HG03196 (cell line): ENCODE results near the gene CREBBP.

Experiments
- ATAC-seq: cut with Tn5 transposase; IDR thresholded peaks from one replicate; pipeline ENCODE4 v1.9.1; 2021; ENCODE audit not compliant: unreplicated experiment

The CREBBP gene

DNA sequence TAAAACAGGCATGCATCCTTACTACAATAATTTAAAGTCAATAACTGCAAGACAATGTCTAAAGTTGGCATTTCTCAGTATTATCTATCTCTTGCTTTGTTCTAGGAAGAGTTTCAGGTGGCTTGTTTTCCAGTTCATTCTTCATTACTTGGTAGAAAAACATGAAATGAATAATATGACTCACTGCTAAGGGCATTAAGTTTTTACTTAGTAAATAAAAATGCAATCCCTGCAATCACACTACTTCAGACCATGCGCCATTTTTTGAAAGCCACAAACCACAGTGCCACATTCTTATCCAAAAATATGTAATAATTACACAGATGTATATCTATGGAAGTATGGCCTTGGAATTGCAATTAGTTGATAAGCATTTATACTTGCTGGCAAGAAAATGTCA, 55.4 kb downstream of the CREBBP start:
- ATAC-seq, result no peak

DNA sequence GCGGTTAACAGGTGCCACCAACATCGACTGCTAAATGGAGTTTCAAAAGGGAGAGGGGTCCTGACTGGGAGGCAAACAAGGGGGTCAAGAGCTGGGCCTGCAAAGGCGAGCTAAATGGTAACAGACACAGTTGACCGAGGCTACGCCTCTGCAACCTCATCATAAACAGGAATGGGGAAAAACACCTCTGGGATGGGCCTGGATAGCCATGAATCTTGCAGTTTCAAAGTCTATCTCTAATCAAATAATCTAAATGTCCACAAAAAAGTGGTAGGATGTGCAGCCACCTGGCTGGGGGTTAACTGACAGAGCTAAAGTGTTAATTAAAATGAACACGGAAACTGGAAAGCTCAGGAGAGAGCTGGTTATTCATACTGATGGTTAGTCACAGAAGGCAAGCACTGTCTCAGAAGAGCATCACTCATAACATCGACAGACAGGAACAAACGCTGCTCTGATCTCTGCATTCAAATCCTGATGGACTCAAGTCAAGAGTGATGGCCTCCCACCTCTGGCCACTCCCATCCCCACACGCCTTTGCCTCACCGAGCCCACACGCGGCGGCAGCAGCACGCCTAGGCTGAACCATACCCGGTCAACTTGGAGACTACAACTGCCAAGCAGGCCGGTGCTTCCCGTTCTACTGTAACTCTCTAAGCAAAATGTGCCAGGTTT, 56.3 kb downstream of the CREBBP start:
- ATAC-seq, result no peak

DNA sequence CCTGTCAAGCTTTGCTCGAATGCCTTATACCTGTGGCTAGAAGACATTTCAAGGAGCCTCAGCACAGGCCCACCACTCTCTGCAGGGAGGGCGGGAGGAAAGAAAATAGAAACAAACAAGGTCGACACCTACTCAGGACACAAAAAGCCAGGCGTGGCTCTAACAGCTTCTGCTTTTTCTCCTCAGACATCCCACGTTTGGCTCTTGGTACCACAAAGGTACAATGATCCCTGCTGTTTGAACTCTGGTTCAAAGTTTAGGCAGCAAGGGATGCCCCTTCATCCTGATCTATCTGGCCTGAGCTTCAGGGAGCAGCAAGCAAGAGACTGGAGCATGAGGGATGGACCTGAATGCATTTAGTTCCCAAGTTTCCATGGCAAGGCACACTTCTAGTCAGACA, 57.1 kb downstream of the CREBBP start:
- no peak for ATAC-seq

DNA sequence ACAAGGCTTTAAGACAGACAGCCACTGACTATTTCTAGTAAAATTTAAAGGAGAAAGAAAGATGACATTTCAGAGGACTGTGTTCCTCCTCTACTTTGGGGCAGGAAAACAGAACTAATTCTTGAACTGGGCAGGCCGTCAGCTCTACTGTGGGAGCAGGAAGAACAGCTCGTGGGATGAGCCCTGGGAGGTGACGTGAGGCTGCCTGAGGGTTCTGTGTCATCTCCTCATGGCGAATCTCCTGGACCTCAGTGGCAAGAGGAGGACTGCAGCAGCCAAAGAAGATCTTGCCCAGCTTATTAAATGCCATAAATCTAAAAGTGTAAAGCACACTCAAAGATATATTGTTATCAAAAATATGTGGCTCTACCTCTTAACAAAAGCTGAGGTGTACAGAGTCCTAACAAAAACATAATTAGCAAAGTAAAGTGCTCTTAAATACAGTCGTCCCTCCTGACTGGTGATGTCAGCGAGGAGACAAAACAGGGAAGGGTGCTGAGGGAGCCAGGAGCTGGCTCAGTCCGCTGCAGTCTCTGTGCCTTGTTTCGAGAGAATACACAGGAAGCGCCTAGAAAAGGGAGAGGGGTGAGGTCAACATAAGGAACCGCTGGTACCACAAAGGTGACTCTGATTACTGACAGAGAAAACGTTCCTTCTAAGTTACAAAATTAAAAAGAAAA, 58.0 kb downstream of the CREBBP start:
- no peak for ATAC-seq

DNA sequence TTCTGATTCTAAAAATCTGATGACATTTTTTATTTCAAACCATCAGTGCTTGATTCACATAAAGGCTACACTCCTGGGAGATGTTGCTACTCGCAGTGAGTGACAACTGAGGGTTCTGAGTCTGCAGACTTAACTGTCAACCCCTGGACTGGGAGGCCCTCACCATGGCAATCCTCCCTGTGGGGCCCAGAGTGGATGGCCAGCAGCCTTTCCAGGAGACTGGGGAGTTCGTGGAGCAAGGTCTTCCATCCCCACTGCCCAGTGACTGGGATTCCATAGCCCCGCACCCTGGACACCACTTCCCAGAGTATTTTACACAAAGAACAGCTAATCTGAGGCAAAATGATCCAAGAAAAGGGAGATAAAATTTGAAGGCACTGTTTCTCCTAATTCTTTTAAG, 59.3 kb downstream of the CREBBP start:
- no peak for ATAC-seq

DNA sequence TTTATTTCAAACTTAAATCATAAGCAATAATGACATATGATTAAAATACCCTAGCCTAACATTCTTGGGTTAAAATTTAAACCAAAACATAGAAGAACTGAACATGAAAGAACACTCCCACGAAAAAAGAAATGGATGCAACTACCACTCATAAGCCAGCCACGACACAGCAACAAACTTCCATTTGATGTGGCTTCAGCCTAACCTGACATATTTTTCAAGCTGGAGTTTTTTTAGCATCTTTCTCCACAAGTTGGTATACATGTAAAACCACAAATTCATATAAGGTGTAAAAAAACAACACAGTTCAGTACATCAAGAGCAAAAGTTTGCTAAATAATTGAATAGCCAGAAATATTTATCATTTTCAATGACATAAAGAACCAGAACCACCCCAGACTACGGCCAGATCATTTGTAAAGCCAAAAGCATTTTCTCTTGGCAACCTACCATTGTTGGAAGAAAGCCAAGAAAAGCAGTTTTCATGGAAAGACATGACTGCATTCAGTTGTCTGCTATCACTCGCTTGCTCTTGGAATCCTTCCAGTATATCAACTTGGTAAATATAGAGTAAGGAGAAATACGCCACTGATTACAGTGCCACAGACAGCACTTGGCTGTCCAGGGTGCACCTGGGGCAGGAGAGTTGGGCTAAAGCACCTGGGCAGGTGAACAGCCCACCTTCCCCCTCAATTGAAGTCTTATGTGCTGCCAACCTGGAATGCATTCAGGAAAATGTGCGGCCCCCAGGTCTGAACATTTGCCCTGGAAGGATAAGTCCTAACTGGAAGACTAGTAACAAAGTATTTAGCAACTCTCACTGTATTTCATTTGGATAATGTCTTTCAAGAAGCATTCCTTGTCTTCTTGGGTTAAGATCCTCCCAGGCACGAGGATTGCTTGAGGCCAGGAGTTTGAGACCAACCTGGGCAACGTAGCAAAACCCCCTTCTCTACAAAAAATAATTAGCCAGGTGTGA, 60.5 kb downstream of the CREBBP start:
- no peak for ATAC-seq

DNA sequence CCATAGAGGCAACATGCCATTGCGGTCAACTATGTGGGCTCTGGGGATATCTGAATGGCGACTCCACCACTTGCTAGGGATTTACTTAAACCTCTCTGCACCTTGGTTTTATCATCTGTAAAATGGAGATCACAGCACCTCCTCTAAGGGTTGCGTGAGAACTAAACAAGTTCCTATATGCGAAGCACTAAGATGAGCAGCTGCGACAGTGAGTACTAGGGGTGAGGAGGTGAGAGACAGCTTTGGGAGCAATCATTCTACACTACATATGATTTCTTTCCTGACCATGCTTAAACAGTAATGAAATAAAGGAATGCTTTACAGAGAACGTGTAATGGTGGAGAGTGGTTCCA, 61.4 kb downstream of the CREBBP start:
- no peak for ATAC-seq

DNA sequence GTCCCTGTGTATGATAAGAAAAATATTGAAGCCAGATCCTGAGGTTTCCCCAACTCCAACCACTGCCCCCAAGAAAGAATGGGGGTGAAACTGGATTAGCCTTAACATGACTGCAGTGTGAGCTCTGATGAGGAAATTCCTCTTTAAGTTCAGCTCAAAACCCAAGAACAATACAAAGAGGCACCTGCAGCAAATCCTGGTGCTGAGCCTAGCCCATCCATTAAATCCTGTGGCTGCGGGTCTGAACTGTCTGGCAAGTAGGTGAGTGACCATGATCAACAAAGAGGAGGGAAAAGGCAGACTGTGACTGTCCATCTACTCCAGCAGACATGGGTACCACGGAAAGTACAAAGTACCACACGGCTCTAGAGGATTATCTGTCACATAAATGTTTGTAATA, 64.2 kb downstream of the CREBBP start:
- no peak for ATAC-seq

DNA sequence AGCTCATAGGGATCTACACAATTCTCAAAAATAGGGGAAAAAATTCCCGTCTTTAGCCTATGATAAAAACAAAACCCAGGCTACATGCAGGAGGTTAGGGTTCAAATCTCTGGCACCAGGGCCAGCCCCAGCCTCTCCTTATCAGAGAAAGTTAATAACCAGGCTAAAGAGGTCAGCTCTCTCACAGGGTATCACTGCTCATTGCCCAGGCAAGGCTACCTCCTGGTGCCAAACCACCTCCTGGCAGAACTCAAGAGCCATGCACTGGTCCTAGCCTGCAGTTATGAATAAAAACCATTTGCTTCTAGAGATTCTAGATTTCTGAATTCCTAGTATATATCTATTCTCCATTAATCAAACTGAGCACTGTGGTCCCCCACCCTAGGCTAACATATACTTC, 65.8 kb downstream of the CREBBP start:
- no peak for ATAC-seq

DNA sequence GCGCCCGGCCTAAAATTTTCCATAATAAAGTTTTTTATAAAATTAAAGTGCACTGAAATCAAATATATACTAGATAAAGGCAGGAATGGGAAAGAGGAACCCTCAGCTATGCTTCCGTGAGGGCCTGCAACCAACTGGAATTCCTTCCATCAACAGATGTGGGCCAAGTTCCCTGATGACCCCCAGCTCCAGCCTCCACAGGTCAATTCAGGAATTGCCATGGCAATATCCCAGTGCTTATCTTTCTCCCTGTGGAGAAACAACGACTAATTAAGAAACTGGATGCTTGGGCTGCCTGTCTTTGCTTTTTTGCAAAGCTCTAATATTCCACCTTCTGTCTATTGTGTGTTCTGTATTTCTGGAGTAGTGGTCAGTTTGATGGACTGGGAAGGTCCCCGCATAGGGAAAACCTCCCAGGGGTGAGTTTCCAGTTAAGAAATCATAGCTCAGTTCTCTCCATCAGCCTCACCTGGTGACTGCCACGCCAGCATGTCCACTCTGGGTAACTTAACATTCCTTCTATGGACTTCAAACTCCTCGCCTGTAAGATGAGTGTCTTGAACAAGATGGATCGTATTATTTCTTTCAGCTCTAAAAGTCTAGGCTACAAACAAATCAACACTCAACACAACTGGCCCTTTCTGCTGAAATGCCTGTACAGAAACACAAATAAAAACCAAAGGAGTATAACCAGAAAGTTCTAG, 67.9 kb downstream of the CREBBP start:
- ATAC-seq, result no peak

DNA sequence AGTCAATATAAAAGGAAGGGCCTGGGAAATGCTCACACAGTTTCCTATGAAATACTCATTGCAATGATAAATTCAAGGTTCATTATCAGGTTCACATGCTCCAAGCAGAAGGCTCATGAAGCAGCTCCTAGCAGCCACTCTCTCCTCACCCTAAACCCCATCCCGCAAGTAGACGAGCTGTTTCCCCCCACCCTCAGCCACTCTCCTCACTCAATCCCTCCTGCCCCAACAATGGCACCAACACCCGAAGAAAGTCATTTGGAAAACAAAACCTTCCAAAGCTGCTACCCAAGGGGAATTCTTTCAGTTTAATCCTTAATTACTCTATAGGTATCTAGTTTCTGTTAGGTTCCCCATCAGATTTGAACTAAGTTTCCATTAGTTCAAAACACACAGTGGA, 69.7 kb downstream of the CREBBP start:
- ATAC-seq, result no peak

DNA sequence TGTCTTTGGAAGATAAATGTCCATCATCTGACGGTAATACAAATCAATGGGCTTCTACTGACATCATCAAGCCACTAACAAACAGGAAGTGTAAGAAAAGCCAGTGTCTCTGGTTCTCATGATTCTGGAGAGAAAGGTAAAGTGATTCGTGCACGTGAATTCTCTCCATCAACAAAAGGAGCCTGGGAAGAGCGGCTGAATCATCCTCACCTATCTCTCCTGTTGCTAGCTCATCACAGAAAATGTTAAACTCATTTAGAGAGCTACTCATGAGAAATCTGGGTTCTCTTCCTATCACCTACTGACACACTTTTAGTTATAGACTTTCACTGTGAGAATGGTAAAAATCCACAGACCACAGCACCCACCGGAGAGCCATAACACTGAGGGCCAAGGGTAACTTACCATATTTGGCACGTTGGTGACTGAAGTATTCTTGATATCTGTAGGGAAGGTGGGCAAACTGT, 70.3 kb downstream of the CREBBP start:
- no peak for ATAC-seq

DNA sequence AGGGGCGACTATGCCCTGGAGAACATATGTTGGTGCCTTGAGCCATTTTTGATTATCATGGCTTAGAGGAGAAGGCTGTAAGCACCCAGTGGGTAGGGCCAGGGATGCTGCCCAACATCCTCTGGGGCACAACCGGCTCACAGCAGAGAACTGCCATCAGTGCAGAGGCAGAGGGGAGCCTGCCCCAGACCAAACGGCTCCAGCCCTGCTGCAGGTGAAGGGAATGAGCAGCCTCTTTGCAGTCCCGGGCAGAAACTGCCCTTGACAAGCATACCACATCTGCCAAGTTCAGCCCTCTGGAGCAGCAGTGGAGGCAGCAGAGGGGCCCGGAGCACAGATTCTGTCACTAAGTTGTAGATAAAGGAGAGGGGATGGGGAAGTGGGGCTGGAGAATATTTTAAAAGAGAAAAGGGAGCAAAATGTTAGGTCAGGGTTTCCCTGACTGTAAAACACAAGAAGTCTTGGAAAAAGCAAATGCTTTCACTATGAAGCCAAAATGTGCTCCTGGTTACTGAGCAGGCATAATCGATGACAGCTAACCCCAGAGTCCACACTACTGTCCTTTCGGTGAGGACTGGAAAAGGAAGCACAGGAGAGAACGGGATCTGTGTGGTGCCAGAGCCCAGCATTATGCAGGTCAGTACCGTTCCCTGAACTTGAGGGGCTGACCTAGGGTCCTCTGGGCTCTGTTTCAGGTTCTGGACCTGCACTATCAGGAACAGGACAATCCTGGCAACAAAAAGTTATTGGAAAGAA, 72.0 kb downstream of the CREBBP start:
- no peak for ATAC-seq

DNA sequence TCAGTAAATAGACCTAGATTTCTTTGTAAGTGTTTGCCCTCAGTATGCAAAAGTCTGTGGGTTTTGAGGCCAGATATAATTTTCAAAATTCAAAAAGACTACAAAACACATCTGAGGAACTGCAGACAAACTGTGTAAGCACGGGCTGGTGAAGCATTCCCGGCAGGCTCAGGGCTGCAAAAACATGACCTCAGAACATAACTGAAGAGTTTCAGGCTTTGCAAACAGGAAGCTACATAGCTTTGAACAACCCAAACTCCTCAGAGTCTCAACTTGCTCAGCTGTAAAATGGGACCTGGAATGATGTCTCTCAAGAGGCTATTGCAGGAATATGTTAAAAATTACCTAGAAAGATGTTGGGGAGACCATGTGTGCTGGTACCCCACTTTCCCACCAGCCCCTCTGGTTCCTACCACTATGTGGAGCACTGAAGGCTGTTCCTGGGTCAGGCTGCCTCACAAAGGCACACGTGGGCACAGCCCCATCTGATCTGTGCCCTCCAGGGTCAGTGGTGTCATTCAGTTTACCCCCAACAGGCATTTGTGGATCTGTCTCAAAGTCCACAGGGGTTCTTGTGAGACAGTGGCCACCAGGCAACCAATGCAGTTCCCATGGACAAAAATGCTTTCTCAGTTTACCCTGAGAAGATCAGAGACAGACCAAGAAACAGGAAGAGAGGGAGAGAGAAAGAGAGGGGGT, 72.9 kb downstream of the CREBBP start:
- no peak for ATAC-seq

DNA sequence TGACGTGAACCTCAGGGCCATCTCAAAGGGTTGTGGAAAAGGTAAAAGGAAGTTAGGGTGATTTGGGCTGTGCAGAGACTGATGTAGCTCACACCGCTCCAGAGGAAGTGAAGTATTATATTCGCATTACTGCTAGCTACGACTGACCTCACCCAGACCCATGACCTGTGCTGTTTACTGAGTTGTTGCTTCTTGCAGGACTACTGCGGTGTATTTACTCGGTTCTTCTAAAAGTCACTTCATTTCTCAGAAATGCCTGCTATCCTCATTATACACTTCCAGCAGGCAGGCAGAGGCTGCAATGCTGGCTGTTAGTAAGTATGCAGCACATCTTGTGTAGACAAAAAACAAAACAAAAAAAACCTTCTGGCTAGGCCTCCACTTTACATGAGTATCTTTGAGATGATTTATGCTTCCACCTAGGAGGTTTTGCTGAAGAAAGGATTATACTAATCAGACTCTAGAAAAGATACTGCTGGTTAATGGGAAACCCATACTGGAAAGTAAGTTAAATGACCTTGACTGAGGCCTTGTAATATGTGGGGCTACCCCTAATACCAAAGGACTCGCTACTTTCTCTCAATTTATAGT, 76.0 kb downstream of the CREBBP start:
- no peak for ATAC-seq

DNA sequence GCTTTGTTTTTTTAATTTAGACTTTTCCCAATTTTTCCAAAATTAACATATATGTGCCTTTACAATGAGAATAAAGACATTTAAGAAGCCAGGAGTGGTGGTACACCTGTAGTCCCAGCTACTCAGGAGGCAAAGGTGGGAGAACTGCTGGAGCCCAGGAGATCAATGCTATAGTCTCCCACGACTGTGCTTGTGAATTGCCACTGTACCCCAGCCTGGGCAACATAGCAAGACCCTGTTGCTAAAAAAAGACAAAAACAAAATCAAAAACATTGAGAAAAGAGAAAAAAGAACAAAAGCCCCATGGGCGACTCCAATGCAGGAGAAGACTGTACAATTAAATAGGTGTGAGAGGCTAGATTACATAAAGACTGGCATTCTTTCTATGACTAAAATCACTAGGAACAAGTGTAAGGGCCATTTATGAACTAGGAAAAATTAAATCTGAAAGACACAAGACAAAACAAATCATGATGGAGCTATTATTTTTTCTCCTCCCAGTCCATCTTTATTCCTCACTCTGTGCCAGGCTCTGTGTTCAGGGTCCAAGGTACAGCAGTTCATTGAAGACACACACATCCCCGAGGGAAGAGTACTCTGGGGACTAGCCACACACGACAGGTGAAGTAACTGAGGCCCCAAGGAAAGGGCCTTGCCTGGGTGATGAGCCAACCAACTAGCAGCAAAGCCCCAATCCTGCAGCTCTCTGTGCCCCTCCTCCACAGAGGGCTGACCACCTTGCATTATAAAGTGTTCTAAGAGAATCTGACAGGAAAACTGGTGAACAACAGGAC, 79.8 kb downstream of the CREBBP start:
- ATAC-seq, result no peak

DNA sequence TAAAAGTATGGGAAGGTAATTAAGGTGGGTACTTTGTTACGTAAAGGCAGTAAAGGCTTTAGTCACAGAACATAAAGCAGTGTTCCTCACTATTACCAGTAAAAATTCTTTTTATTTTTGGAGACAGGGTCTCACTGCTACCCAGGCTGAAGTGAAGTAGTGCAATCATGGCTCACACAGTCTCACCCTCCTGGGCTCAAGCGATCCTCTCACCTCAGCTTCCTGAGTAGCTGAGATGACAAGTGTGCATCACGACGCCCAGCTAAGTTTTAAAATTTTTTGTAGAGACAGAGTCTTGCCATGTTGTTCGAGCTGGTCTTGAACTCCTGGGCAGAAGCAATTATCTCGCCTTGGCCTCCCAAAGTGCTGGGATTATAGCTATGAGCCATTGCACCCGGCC, 80.5 kb downstream of the CREBBP start:
- ATAC-seq, result no peak

DNA sequence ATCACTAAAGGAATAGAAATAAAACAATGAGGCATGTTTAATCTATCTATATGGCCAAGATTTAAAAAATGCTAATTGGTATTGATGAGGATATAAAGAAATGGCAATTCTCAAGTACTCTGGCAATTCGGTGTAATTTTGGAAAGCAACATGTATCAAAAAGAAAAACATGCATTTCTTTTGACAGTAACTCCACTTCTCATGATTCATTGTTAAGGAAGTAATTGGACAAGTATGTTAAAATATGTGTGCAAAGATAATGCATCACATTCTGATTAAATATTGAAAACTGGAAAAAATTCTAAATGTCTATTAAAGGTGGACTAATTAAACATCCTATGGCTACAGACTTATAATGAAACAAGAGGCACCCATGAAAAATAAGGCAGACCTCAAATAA, 81.2 kb downstream of the CREBBP start:
- no peak for ATAC-seq

DNA sequence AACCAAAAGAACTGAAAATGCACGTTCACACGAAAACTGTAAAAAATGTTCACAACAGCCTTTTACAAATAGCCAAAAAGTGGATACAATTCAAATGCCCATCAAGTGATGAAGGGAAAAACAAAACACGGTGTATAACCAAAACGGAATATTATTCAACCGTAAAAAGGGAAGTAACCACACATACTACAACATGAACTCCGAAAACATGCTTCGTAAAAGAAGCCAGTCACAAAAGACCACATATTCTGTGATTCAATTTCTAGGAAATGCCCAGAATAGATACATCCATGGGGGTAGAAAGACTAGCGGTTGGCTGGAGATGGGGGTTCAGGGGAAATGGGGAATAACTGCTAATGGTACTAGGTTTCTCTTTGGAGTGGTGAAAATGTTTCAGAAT, 81.7 kb downstream of the CREBBP start:
- no peak for ATAC-seq
